Gastrocnemius medialis (tissue), 4 donors: ENCODE results near the gene PROM1. TPM values are rescaled to one million over a fixed set of nuclear protein-coding genes. Genes with fewer than 3 reads are reported as not detected.

ENCODE experiments used
- ATAC-seq, 2 donors: fragments of 150-250 bp; one replicate each; pipeline ENCODE4 v1.9.1; 2016
- DNase-seq, 2 donors: peaks; one replicate each; pipeline ENCODE4 v3.0.0-alpha.2; 2019
- H3K27ac ChIP-seq, 4 donors: fragments of 200-600 bp; sonication (generic); 1 replicate in 1 of 4; 2 replicates in 3 of 4; pipeline ENCODE4 v1.5.1; 2016 to 2018; ENCODE audit warnings: mild to moderate bottlenecking in 2 of 4, moderate library complexity in 1 of 4
- H3K27me3 ChIP-seq, 3 donors: fragments of 200-600 bp; sonication (generic) in 2 of 3; 1 replicate in 1 of 3; 2 replicates in 2 of 3; pipeline versions ENCODE4 v1.5.1 to v1.6.0; 2016 to 2019; ENCODE audit warnings: mild to moderate bottlenecking in 1 of 3, moderate library complexity in 1 of 3
- H3K36me3 ChIP-seq, 2 donors: fragments of 200-600 bp; sonication (generic) in 1 of 2; one replicate each; pipeline ENCODE4 v1.5.1; 2017 to 2018
- H3K4me1 ChIP-seq, 2 donors: fragments of 200-600 bp; sonication (generic) in 1 of 2; one replicate each; pipeline ENCODE4 v1.5.1; 2016 to 2017; ENCODE audit warnings: mild to moderate bottlenecking in 2 of 2
- H3K4me3 ChIP-seq, 4 donors: fragments of 200-600 bp; sonication (generic) in 3 of 4; 1 replicate in 1 of 4; 2 replicates in 3 of 4; pipeline ENCODE4 v1.5.1; 2016 to 2019; ENCODE audit warnings: mild to moderate bottlenecking in 2 of 4
- H3K9me3 ChIP-seq, 3 donors: fragments of 200-600 bp; sonication (generic) in 2 of 3; 1 replicate in 1 of 3; 2 replicates in 2 of 3; pipeline ENCODE4 v1.5.1; 2016 to 2019
- CTCF ChIP-seq, 5 experiments: fragments of 450-650 bp in 3 of 5; fragments of 200-600 bp in 2 of 5; sonication (generic) in 2 of 5; IDR thresholded peaks in 4 of 5; conservative IDR thresholded peaks in 1 of 5; 1 replicate in 4 of 5; 2 replicates in 1 of 5; pipeline ENCODE4 v1.5.1; 2016 to 2019; ENCODE audit warnings: antibody characterized with exemption in 5 of 5, mild to moderate bottlenecking in 3 of 5, moderate library complexity in 3 of 5
- POLR2A ChIP-seq, 2 donors: fragments of 450-650 bp; IDR thresholded peaks; one replicate each; pipeline ENCODE4 v1.6.1; 2017; ENCODE audit warnings: antibody characterized with exemption in 2 of 2, mild to moderate bottlenecking in 2 of 2, moderate library complexity in 2 of 2
- in situ Hi-C, 4 donors: fragments of 200-750 bp; cut with MboI; loops; one replicate each; pipeline versions ENCODE4 v1.15.0 to v1.8.0; 2017; ENCODE audit warnings: low sequenced_read_pairs in 4 of 4
- intact Hi-C: fragments of 100-400 bp; cut with DNase I; formaldehyde crosslinking; loops from one replicate; pipeline ENCODE4 v1.15.1; 2023; ENCODE audit warnings: low total_unique reads
- total RNA-seq, 4 donors: library from RNA; depleted of rRNA; stranded (reverse); fragments of >200 nt; gene quantifications; one replicate each; pipeline versions ENCODE4 v1.1.0 to v1.2.3, GENCODE V29; 2016

Gene PROM1
- total RNA-seq, 4 donors from 2014 or later, result 0.11 to 2.9 (median 0.58) TPM; not detected in 1

- Histone ChIP-seq H3K4me3 (no peak overlapping the region), H3K9me3 (no peaks in the 10 kb centered on the region), H3K27ac (no peak overlapping the region), H3K36me3 (no peaks in the 10 kb centered on the region), H3K27me3 (no peaks in the 10 kb centered on the region), H3K4me1 (no peaks in the 10 kb centered on the region)
- ATAC-seq (no peak), DNase-seq (no peak)
- intact Hi-C loops, result no loop called here
- no peak for TF ChIP-seq CTCF (IDR thresholded peaks at IDR 0.05 in 4 of 5, conservative IDR thresholded peaks at IDR 0.05 in 1 of 5)
- no peak for TF ChIP-seq POLR2A (IDR thresholded peaks at IDR 0.05)
- in situ Hi-C loops, result loop anchor here in 2 of 4 donors (25.0 kb wide), 3 partner anchors 151 to 1426 kb away; no protein-coding TSS in a partner anchor
These were observed 48.0 kb downstream of the PROM1 start for GRCh38 chr4:16035843-16036242.

GRCh38 chr4:16034010-16034748, 49.6 kb downstream of the PROM1 start:
- H3K9me3 ChIP-seq, result no peaks in the 10 kb centered on the region
- ATAC-seq, result no peak
- no peaks in the 10 kb centered on the region for H3K36me3 ChIP-seq
- peaks cover 0 to under 1% of the 10 kb centered on the region in 2 donors for H3K4me1 ChIP-seq
- no peak for DNase-seq
- no peaks in the 10 kb centered on the region for H3K27me3 ChIP-seq
- no peak overlapping the region for H3K4me3 ChIP-seq
- intact Hi-C loops (no loop called here), in situ Hi-C loops (loop anchor here in 3 of 4 donors (5.0 to 25.0 kb wide), 5 partner anchors 153 to 1428 kb away; no protein-coding TSS in a partner anchor)
- TF ChIP-seq POLR2A (IDR thresholded peaks at IDR 0.05), result no peak
- no peak for TF ChIP-seq CTCF (IDR thresholded peaks at IDR 0.05 in 4 of 5, conservative IDR thresholded peaks at IDR 0.05 in 1 of 5)
- no peak overlapping the region for H3K27ac ChIP-seq

DNA sequence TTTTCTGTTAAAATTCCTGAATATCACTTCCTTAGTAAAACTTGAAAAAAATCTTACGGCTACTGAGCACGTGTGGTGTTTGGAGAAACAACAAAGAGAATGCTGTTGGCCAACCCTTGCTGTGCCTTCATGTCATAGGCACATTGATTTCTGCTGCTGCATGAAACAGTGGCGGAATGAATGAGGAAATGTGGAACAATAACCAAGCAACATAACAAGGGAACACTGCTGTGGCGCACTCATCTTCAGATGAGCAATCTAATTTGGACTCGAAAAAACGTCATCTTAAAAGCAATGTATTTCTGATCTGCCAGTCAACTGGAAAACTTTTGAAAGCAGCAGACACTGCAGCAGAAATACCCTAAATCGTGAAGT, 51.4 kb downstream of the PROM1 start:
- no peak for DNase-seq
- TF ChIP-seq CTCF (IDR thresholded peaks at IDR 0.05 in 4 of 5, conservative IDR thresholded peaks at IDR 0.05 in 1 of 5) (no peak), POLR2A (IDR thresholded peaks at IDR 0.05) (no peak)

GRCh38 chr4:16031546-16032395, 52.1 kb downstream of the PROM1 start:
- in situ Hi-C loops, result loop anchor here in 3 of 4 donors (5.0 to 25.0 kb wide), 5 partner anchors 156 to 1431 kb away; no protein-coding TSS in a partner anchor
- Histone ChIP-seq H3K27me3 (no peaks in the 10 kb centered on the region), H3K4me3 (no peak overlapping the region), H3K9me3 (no peaks in the 10 kb centered on the region), H3K36me3 (no peaks in the 10 kb centered on the region), H3K27ac (no peak overlapping the region), H3K4me1 (peaks cover 0 to 4% of the 10 kb centered on the region in 2 donors)
- ATAC-seq (no peak), DNase-seq (no peak)
- no peak for TF ChIP-seq POLR2A (IDR thresholded peaks at IDR 0.05)
- TF ChIP-seq CTCF (IDR thresholded peaks at IDR 0.05 in 4 of 5, conservative IDR thresholded peaks at IDR 0.05 in 1 of 5), result no peak
- intact Hi-C loops, result no loop called here

More for the DNA sequence above, 51.4 kb downstream of the PROM1 start:
- Histone ChIP-seq H3K9me3 (no peaks in the 10 kb centered on the region), H3K27ac (no peak overlapping the region), H3K36me3 (no peaks in the 10 kb centered on the region), H3K4me1 (peaks cover 0 to 4% of the 10 kb centered on the region in 2 donors), H3K4me3 (no peak overlapping the region), H3K27me3 (no peaks in the 10 kb centered on the region)
- no peak for ATAC-seq
- intact Hi-C loops, result no loop called here
- in situ Hi-C loops, result loop anchor here in 3 of 4 donors (5.0 to 25.0 kb wide), 5 partner anchors 155 to 1430 kb away; no protein-coding TSS in a partner anchor
